ENCODE data around the gene GPR161.

The GPR161 gene

DNA sequence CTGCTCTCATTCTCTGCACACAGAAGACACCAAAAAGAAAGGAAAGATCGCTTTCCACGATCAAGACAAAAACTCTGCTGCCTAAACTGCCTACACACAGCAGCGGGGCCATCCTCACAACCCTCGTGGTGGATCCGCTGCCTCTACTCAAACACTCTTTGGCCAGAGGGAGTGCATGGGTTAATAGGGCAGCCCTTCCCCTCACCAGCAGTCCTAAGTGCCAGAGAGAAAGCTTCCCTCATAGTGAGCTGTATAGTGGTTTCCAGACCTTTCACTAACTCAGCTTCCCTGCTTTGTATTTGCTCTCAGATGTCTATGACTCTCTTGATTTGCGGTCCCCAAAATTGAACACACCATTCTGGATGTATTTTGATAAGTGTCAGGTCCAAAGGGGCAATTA is 30.9 kb downstream of the GPR161 start:
- no peak for DNase-seq

DNA sequence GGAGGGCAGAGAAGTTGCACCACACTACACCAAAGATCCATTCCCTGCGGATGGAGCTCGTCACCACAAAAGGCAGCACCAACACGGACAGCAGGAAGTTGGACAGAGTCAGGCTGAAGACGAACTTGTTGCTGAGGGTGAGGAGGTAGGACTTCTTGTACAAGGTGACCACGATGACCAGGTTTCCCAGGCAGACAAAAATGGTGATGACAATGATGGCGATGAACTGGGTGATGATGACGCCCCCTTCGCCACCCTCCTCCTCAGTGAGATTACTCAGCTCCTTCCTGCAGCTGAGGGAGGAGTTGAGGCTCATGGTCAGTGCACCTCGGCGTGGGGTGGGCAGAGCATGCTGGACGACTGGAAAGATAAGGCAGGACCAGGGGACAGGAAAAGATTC is 32.2 kb downstream of the GPR161 start:
- DNase-seq = no peak

DNA sequence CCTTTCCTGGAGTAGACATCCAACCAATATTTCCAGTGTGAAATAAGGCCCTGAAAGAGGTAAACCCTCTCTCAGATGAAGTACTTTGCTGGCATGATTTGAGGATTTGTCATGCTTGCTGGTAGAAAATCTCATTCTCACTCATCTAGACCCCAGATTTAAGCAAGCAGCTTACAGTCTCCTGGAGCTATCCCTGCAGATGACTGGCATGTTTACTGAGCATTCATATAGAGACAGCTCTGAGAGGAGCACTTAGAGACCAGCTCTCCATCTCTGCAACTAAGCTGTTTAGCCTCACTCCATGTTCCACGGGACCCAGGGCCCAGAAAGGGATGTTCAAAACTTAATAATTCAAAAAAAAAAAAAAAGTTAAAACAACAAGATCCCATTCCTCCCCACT is 34.2 kb downstream of the GPR161 start:
- no peak for DNase-seq

DNA sequence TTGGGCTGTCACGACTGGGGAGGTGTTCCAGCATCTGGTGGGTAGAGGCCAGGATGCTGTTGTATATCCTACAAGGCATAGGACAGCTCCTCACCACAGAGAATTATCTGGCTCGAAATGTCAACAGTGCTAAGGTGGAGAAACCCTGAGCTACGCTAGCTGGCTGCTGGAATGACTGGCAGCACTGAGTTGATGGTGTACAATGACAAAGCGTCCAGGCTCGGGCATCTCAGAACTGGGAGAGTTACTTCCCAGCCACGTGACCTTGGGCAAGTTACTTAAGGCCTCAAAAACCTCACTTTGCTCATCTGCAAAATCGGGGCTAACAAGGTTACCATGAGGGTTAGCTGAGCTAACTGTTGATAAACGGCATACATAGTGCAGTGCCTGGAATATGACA is 35.4 kb downstream of the GPR161 start:
- DNase-seq = no peak

DNA sequence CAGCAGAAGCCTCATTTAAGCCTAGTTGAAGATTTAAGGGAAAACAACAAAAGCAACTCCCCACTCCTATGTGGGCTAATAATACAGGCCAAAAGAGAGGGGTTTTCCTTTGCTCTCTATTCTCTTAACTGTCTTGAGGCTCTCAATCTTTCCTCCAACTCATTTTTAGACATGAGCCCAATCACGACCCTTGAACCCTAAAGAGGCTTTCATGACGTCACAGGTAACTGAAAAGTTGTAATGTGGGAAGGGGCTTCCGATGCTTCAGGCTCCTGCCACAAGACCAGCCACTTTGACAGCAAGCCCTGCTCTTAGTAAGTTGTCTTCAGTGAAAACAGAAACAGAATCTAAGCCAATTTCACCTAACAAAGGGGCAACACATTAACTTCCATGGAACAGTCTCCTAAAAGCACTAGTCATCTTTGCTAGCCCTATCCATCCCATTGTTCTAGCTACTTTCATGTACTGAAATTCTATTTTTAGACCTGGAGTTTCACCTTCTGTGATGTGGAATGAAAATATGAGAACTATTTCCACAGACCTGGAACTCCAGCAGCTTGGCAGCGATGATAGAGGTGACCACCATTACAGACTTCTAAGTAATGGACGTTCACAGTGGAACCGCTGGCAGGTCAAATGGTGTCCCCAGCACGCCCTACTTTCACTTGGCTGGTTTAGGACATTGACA is 36.3 kb downstream of the GPR161 start:
- no peak for DNase-seq

DNA sequence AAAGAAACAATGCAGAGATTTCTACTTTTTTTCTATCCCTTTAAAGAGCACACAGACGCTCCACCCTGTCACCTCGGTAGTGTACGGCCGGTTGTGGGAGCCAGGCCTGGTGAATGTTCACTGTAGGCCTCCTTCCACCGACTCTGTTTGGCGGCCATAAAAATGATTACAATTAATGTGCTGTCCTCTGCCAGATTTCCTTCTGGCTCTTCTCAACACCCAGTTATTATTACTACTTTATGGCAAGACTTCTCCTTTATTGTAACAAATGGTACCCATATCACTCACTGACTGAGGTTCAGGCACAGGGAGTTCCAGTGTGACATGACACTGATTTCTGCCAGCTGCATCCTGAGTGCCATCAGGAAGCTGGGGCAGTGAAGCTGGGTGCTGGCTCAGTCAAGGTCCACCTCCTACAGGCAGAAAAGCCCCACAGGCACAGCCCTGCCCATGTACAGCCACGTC is 37.4 kb downstream of the GPR161 start:
- DNase-seq = no peak

DNA sequence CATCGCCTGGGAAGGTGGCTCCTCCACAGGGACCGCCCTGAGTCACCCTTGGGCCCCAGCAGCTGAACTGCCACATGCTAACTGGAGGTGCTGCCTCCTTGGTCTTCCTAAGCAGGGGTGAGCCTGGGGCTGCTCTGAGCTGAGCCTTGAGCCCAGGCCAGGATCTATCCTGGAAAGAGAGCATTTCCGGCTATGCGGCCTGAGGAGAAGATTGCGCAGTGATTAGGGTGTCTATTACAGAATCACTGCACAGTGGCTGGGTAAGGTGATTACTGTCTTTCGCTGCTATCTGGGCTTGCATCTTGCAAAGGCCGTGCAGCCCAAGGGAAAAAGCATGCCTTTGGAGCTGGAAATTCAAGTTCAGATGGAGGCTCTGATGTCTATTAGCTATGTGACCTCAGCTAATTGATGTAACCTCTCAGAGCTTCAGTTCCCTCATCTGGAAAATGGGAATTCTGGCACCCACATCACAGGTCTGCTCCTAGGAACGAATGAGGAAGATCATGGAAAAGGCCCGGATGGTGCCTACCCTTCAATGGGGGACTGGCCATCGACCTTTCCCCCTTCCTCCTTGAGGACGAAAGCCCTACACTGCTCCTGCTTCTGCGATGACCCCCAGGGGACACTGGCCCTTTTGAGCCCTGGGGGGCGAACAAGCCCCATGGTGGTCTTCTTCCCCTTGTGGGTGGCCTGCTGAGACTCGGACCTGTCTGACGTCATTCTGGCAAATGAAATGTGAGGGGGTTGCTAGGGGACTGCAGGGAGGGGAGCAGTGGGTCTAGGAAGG is 38.0 kb downstream of the GPR161 start:
- no peak for DNase-seq

DNA sequence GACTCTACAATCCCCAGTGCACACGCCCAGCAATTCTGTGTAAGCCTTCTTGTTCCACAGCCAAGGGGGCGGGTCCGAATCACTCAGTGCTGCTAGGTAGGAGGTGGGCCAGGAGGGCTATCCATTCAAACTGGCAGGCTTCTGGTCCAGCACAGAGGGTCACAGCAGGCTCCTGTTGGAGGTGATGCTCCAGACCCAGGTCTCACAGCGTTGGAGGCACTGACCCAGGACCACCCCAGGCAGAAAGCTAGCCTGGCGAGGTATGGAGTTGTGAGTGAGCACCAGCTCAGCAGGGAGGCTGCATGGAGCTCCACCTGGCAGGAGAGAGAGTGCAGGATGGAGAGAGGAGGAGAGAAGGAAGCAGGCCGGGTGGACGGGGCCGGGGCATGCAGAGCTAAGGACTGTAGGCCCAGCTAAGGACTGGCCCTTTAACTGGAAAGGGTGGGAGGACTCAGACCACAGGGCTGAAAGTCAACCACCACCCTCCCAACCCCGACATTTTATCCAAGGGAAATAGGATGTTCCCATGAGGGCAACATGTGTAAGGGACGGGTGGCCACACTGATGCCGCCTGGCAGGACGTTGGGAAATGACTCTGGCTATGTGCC is 38.7 kb downstream of the GPR161 start:
- no peak for DNase-seq

DNA sequence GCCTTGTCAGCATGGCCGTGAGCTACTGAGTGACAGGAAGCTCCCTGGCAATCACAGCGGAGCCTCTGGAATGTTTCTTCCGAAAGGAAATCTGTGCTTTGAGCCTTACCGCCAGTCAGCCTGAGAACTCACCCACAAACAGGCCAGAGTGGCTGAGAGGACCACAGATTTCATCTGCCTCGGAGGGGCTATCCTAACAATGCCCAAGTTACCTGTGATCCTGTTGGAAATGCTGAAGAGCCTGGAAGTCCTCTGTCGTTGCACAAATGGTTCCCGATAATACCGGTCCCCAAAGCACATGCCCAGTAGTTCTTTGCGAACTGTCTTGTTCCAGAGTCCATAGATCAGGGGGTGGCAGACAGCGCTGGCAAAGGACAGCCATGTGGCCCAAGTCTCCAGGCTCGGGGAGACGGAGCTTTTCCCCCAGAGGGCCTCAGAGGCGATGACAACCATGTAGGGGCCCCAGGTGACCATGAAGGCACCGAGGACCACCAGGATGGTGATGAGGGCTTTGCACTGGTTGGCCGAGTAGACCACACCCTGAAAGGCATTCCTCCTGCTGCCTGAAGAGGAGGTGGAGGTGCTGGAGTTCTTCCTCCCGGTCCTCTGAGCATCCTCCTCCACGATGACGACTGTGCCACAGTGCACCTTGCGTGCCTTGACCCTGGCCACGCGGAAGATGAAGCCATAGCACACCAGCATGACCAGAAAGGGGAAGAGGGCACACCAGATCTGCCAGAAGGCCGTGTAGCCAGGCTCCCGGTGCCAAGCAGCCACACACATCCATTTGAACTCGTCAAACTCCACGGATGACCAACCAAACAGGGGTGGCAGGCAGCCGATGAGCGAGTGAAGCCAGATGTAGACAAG is 40.2 kb downstream of the GPR161 start:
- DNase-seq = no peak

DNA sequence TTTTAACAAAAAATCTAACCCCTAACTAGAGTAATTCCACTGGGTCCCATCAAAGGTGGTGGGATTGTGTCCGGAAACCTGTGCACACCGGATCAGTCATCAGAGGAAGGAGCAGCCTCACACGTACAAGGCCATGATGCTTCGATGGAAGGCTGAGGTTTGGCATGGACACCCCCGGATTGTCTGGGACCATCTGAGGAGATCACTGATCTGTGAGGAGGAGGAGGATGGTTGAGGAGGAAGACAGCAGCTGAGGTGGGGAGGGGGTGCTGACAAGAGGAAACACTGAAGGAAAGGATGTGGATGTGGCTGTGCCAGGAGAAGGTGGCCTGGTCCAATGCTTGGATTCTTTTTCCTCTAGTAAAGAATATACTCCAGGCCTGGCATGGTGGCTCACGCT is 41.3 kb downstream of the GPR161 start:
- no peak for DNase-seq

DNA sequence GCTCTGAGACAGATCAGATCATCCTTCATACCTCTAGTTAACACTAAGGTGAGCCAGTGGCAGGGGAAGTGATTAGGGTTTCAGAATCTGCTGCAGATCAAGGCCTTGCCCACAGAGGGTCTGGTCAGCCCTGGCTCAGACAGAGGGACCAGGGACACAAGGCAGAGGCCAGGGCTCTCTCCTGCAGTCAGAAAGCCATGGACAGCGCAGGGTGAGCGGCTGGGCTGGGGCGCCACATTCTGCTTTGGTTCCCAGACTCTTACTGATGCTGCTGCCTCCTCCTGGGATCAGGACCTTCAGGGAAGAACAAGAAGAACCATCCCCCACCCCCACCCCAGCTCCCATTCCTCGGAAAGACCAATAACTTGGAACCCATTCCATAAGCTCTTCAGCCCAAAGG is 43.1 kb downstream of the GPR161 start:
- no peak for DNase-seq

DNA sequence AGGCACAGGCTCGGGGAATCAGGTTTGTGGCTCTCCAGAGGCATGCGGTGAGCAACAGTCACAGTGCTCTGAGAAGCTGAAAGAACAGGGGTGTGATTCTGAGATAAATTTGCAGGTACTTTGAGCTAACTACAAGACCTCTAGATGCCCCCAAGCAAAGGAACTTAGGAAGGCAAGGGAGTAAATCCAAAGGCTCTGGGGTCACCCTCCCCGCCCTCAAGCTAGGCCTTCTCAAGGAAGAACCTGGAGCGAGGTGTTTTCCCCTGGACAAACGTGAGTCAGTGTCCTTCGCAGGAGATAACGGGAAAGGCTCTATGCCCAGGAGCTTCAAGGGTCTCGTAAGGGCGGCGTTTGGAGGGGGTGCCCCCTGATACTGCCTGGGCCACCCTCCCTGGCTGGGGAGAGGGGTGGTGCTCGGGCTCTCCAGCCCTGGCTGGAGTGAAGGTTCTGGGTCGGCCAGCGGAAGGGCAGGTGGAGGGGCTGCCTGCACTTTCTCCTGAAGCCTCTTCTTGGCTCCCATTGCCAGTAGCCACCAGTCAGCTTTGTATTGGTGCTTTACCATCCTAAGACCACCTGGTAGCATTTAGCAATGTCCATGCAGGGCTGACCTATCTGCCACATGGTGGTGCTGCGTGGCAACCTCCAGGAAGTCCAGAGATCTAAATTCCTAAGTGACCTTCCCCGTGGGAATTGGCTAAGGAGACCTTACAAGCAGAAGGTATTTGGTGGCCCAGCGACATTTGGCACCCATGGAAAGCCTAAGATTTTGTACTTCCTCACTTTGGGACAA is 44.0 kb downstream of the GPR161 start:
- DNase-seq = no peak

DNA sequence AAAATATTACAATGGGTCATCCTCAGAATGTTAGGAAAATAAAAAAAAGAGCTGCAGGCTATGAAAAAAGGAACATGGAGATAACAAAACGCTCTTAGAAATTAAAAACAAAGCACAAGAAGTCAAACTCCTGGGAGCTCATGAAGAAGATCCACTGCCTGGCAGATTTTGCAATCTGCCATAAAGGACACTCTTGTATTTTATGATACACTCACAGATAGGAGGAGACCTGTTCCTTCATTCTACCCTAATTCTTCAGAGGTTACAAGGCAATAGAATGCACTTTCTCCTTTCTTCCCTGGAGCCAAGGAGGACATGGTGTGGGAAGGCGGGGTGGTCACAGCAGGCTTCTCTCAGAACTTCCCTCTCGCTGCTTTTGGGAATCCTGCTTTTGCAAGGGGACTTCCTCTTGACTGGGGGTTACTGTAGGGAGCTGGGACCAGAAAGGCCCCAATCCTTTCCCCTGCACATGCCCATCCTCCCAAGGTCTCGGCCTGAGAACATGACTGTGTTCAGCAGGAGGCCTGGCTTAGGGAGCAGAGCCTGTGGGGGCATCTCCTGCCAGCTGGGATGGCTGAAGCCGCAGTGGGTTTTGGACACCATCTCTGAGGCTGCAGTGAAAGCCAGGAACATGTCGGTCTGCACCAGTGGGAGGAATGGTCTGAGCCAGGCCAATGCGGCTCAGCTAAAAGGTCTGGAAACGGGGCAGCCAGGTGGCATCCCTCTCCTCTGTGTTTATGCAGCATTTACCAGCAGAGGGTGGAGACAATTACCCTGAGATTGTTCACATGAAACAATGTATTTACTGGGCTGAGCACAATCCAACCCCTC is 44.8 kb downstream of the GPR161 start:
- DNase-seq = no peak

DNA sequence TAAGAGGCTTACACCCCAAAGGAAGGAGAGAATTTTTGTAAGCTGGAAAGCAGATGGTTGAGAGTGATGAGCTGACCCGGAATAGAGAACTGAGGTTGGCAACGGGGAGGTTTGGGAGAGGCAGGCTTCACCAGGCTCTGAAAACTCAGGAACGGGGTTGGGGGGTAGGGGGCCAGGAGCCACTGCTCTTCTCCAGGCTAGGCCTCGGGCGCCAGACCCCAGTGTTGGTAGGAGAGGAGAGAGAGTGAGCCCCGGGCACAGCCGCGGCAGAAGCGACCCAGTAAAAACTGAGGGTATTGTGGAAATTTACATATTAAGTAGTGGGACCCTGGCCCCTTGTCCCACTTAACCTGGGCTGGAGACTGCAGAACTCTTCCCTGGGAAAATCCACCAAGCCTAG is 45.7 kb downstream of the GPR161 start:
- DNase-seq = no peak

DNA sequence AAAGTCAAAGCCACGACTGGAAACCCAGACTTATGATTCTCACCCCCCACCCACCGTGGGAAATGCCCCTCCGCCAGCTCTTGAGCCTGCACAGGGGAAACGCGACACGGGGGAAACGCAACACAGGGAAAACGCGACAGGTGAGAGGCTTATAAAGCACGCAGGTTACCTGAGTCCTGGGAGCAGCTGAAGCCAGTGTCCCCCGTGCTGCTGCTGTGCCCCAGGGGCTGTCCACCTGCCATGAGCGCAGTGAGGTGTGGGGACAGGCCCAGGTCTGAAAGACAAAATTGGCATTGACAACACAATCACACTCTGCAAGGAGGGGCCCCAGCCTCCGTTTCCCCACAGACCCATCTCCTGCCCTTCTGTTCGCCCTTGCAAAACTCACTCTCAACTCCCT is 46.3 kb downstream of the GPR161 start:
- DNase-seq = no peak

DNA sequence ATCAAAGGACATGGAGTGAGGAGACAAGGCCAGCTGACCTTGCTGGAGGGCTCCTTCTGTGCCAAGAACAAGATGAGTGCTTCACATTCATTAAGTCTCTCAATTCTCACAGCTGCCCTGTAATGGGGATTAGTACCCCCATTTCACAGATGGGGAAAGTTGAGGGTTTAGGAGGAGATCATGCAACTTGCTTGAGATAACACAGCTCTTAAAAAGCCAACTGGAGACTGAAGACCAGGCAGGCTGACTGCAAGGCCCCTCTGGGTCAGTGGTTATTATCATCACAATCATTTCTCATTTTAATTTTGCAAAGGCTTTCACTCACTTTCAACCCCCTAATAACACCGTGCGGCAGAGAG is 46.8 kb downstream of the GPR161 start:
- DNase-seq = no peak

DNA sequence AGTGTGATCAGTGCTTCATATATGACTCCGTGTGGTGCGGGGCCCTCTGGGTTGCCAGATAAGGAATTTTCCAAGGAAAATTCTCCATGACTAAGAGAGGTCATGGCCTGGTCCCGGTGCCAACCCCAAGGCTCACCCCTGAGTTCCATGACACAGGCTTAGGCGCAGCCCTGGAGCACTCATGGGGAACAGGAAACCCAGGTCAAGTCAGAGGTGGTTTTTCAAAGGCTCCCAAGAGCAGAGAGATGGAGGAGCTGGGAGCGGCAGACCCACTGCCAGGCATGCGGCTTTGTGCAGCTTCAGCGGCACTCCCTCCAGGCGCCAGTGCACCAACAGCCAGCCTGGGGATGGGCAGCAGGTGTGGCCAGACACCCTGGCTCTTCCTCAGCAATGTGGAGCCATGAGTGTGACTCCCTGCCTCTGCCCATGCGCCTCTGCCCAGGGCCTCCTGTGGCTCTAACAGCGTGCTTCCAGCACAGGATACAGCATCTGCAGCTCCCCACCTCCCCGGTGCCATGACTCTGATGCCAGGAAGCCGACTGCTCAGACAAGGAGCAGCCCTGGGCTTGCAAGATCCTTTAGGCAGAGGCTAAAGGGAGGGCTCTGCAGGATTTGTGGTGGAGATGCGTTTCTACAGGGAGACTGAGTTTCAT is 47.3 kb downstream of the GPR161 start:
- no peak for DNase-seq

DNA sequence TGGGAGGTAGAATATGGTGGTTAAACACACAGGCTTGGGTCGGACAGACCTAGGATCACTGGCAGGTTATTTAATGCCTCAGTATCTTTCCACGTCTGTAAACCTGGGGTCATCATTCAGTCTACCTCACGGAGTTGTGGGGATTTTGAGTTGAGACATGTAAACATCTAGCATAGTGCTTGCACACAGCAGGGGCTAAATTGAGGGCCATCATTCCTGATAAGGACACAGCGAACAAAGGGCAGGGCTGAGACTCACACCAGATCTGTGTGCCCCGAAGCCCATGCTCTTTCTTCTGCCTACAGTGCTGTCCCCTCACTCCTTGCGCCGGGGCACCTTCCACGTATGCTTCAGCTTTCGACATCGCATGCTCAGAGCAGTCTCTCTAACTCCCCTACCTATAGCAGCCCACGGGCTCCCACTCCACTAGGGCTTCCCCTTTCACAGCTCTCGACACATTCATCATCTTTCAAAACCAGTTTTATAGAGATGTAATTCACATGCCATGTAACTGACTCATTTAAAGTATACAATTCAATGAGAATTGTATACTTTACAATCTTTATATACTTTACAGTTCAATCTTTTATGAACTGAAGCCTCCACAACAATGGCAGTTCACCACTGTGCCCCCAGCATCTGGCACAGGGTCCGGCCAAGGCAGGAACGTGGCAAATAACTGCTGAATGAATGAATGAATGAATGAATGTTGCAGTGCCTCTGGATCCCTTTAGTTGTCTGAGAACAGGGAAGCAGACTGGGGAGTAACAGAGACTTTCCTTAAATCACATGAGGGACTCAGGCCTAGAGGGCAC is 48.0 kb downstream of the GPR161 start:
- no peak for DNase-seq

DNA sequence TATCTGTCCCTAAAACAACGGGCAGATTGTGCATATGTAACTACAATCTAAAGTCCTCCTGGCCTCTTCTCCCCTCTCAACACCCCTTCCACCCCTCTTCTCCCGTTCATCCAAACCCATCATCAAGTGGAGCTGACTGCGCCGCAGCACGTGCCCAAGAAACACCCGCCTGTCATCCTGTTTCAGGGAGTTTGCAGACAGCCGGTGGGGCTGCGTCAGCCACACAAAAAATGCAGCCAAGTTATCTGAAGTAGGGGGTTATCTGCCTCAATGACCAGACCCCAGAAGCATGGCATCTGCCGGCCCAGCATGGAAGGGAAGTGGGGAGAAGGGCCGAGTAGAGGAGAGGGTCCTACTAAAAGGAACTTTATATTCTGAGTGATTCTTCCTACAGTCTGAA is 49.0 kb downstream of the GPR161 start:
- no peak for DNase-seq

DNA sequence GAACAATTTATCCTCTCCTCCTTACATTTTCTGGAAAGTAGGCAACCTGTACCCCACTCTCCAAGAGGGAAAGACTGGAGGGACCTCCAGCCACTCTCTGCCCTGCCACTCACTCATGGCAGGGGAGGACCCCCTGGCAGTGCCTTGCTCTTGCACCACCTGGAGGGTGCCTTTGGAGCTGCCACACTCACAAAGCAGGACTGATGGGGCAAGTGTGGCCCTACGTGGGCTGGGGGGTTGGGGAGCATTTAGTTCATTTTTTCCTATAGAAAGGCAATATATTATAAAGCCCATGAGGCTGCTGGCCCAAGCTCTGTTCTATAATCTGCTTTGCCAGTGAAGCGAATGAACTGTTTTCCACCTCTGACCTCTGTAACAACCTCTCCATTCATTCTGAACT is 50.3 kb downstream of the GPR161 start:
- DNase-seq = no peak

Measured in NCI-H2081 (cell line).